Aorta (tissue), 5 donors: Measurements from ENCODE around the gene KIFC3. TPM values are rescaled to one million over a fixed set of nuclear protein-coding genes. Genes with fewer than 3 reads are reported as not detected.
A peak's percentile ranks its signal among the peaks of the same experiment; 100 is the strongest.

ENCODE experiments used
- ATAC-seq: fragments of 200-7000 bp; cut with Tn5 transposase; one replicate; pipeline ENCODE4 v1.9.1; 2022; ENCODE audit warnings: moderate library complexity; ENCODE audit not compliant: low FRiP score
- DNase-seq, 2 donors: peaks; one replicate each; pipeline ENCODE4 v3.0.0-alpha.2; 2020
- H3K27ac ChIP-seq, 2 donors: one replicate each; pipeline ENCODE4 v1.5.1; 2013; ENCODE audit warnings: low read length in 2 of 2, mild to moderate bottlenecking in 2 of 2, moderate library complexity in 2 of 2, control low read depth in 1 of 2, inconsistent platforms in 1 of 2, low read depth in 1 of 2
- H3K27me3 ChIP-seq, 2 donors: one replicate each; pipeline ENCODE4 v1.6.1; 2013; ENCODE audit warnings: control low read depth in 1 of 2, low read length in 1 of 2, mild to moderate bottlenecking in 1 of 2, moderate library complexity in 1 of 2; ENCODE audit not compliant: insufficient read depth in 2 of 2, control insufficient read depth in 1 of 2
- H3K36me3 ChIP-seq, 2 donors: one replicate each; pipeline ENCODE4 v1.6.1; 2013; ENCODE audit warnings: control low read depth in 1 of 2, low read length in 1 of 2, mild to moderate bottlenecking in 1 of 2; ENCODE audit not compliant: insufficient read depth in 2 of 2, control insufficient read depth in 1 of 2
- H3K4me1 ChIP-seq, 2 donors: one replicate each; pipeline ENCODE4 v1.6.1; 2013; ENCODE audit warnings: low read length in 2 of 2, control low read depth in 1 of 2, mild to moderate bottlenecking in 1 of 2, moderate library complexity in 1 of 2; ENCODE audit not compliant: insufficient read depth in 2 of 2, control insufficient read depth in 1 of 2
- H3K4me3 ChIP-seq, 2 donors: one replicate each; pipeline ENCODE4 v1.5.1; 2013; ENCODE audit warnings: low read length in 2 of 2, control low read depth in 1 of 2, mild to moderate bottlenecking in 1 of 2
- H3K9me3 ChIP-seq: one replicate; pipeline ENCODE4 v1.6.1; 2013; ENCODE audit warnings: mild to moderate bottlenecking, low read length; ENCODE audit not compliant: control insufficient read depth
- WGBS, 2 donors: extraction: QIAGEN DNeasy Blood & Tissue Kit; methylation state at CpG; one replicate each; pipeline ENCODE4 v1.1.7; 2013; 5-methylcytosine and 5-hydroxymethylcytosine counted together
- intact Hi-C, 2 donors: fragments of 100-400 bp; cut with DNase I; formaldehyde crosslinking; loops; one replicate each; pipeline versions ENCODE4 v1.14.2 to v1.15.0; 2022
- polyA plus RNA-seq, 2 donors: library from polyadenylated mRNA; stranded (reverse); fragments of 200-250 nt; gene quantifications; one replicate each; pipeline ENCODE4 v1.2.3, GENCODE V29; 2013
- total RNA-seq, 2 donors: library from RNA; stranded (reverse); fragmentation: NEBNext Ultra II Directional; extraction: Animal tissue kit (Norgen Biotek cat#: 25700); gene quantifications; one replicate each; pipeline ENCODE4 v1.2.1, GENCODE V29; 2021
- donor health status: healthy with polysubstance abuse.
- donor health status: Bipolar disorder and iron deficiency.
- donor health status: DM: no; HTN: no; CAD: no.
- donor health status: DM: no; HTN: no; CAD: no.
- donor health status: DM: yes; HTN: yes; CAD: no.

The KIFC3 gene
- total and polyA plus RNA-seq, 4 donors, result 27.4 to 80.1 (median 65.4) TPM

GRCh38 chr16:57752203-57752580 is 50.1 kb downstream of the KIFC3 start:
- H3K36me3 ChIP-seq, result no peaks in the 10 kb centered on the region
- intact Hi-C loops, result no loop called here
- WGBS, 2 donors, result 83 to 87% methylated on average over 6 of the region's 6 CpGs
- ATAC-seq, result no peak
- H3K27me3 ChIP-seq, result no peaks in the 10 kb centered on the region
- H3K4me3 ChIP-seq, result no peak overlapping the region
- H3K27ac ChIP-seq, result no peak overlapping the region
- no peaks in the 10 kb centered on the region for H3K4me1 ChIP-seq
- H3K9me3 ChIP-seq, result no peaks in the 10 kb centered on the region
- DNase-seq, result peak; percentile 40 to 68

- ATAC-seq, result no peak
Observed at GRCh38 chr16:57751539-57752202, 50.6 kb downstream of the KIFC3 start.

GRCh38 chr16:57750796-57751538 is 51.3 kb downstream of the KIFC3 start:
- no peaks in the 10 kb centered on the region for H3K36me3 ChIP-seq
- H3K4me1 ChIP-seq, result no peaks in the 10 kb centered on the region

More at GRCh38 chr16:57751539-57752202, 50.6 kb downstream of the KIFC3 start:
- Histone ChIP-seq H3K4me1 (no peaks in the 10 kb centered on the region), H3K27ac (no peak overlapping the region), H3K9me3 (no peaks in the 10 kb centered on the region), H3K27me3 (no peaks in the 10 kb centered on the region), H3K4me3 (no peak overlapping the region), H3K36me3 (no peaks in the 10 kb centered on the region)
- intact Hi-C loops, result no loop called here
- peak in 1 of 2 donors; percentile 34 for DNase-seq
- 88 to 89% methylated on average over 26 of the region's 26 CpGs for WGBS, 2 donors

GRCh38 chr16:57749856-57750452 is 52.3 kb downstream of the KIFC3 start:
- Histone ChIP-seq H3K27me3 (no peaks in the 10 kb centered on the region), H3K4me3 (no peak overlapping the region), H3K27ac (no peak overlapping the region), H3K9me3 (no peaks in the 10 kb centered on the region), H3K36me3 (no peaks in the 10 kb centered on the region), H3K4me1 (no peaks in the 10 kb centered on the region)
- intact Hi-C loops, result no loop called here
- DNase-seq, result peak in 1 of 2 donors; percentile 29
- WGBS, 2 donors, result 89 to 93% methylated on average over 5 of the region's 5 CpGs
- no peak for ATAC-seq

More at GRCh38 chr16:57750796-57751538, 51.3 kb downstream of the KIFC3 start:
- no peak for ATAC-seq
- 90% methylated on average over 24 of the region's 24 CpGs for WGBS, 2 donors
- Histone ChIP-seq H3K4me3 (no peak overlapping the region), H3K9me3 (no peaks in the 10 kb centered on the region), H3K27ac (no peak overlapping the region), H3K27me3 (no peaks in the 10 kb centered on the region)
- intact Hi-C loops, result no loop called here
- no peak for DNase-seq

- Histone ChIP-seq H3K9me3 (no peaks in the 10 kb centered on the region), H3K36me3 (no peaks in the 10 kb centered on the region), H3K27me3 (no peaks in the 10 kb centered on the region), H3K4me1 (no peaks in the 10 kb centered on the region), H3K4me3 (no peak overlapping the region), H3K27ac (no peak overlapping the region)
- intact Hi-C loops, result no loop called here
- ATAC-seq (no peak), DNase-seq (peak in 1 of 2 donors; percentile 11)
- 90 to 97% methylated on average over 3 of the region's 3 CpGs for WGBS, 2 donors
Observed at GRCh38 chr16:57749101-57749692, 53.1 kb downstream of the KIFC3 start.

- ATAC-seq (no peak), DNase-seq (no peak)
- no peaks in the 10 kb centered on the region for H3K4me1 ChIP-seq
- no peak overlapping the region for H3K27ac ChIP-seq
- WGBS, 2 donors, result 85 to 86% methylated on average over 11 of the region's 11 CpGs
- H3K9me3 ChIP-seq, result no peaks in the 10 kb centered on the region
- no peaks in the 10 kb centered on the region for H3K36me3 ChIP-seq
- no peaks in the 10 kb centered on the region for H3K27me3 ChIP-seq
- no peak overlapping the region for H3K4me3 ChIP-seq
- intact Hi-C loops, result no loop called here
Observed at GRCh38 chr16:57748596-57748995, 53.7 kb downstream of the KIFC3 start.

GRCh38 chr16:57747996-57748395 is 54.3 kb downstream of the KIFC3 start:
- Histone ChIP-seq H3K4me3 (no peak overlapping the region), H3K36me3 (no peaks in the 10 kb centered on the region), H3K27me3 (no peaks in the 10 kb centered on the region), H3K9me3 (no peaks in the 10 kb centered on the region), H3K4me1 (no peaks in the 10 kb centered on the region), H3K27ac (no peak overlapping the region)
- DNase-seq (no peak), ATAC-seq (no peak)
- intact Hi-C loops, result no loop called here
- WGBS, 2 donors, result 92 to 98% methylated on average over 6 of the region's 6 CpGs

GRCh38 chr16:57747496-57747895 is 54.8 kb downstream of the KIFC3 start:
- DNase-seq (no peak), ATAC-seq (no peak)
- Histone ChIP-seq H3K4me3 (no peak overlapping the region), H3K9me3 (no peaks in the 10 kb centered on the region), H3K4me1 (no peaks in the 10 kb centered on the region), H3K36me3 (no peaks in the 10 kb centered on the region), H3K27ac (no peak overlapping the region), H3K27me3 (no peaks in the 10 kb centered on the region)
- WGBS, 2 donors, result 94 to 97% methylated on average over 12 of the region's 12 CpGs
- intact Hi-C loops, result no loop called here
